Cardiac muscle cell (in vitro differentiated cells and primary cell): ENCODE measurements around the gene FOXC1. TPM values are rescaled to one million over a fixed set of nuclear protein-coding genes. Genes with fewer than 3 reads are reported as not detected.

Source experiments
- DNase-seq, 2 donors: peaks; one replicate each; pipeline versions ENCODE4 v3.0.0 to v3.0.0-alpha.2; 2010 to 2017; ENCODE audit warnings: low read depth in 1 of 2, low spot score in 1 of 2
- H3K27ac ChIP-seq: fragments of 200-600 bp; sonication (generic); 2 replicates; pipeline ENCODE4 v1.5.1; 2016
- H3K27me3 ChIP-seq: fragments of 200-600 bp; sonication (generic); 2 replicates; pipeline ENCODE4 v1.6.0; 2016; ENCODE audit warnings: control low read depth
- H3K36me3 ChIP-seq: fragments of 200-600 bp; sonication (generic); 2 replicates; pipeline ENCODE4 v1.5.1; 2016; ENCODE audit warnings: control low read depth
- H3K4me1 ChIP-seq: fragments of 200-600 bp; sonication (generic); 2 replicates; pipeline ENCODE4 v1.8.1; 2017; ENCODE audit warnings: low read depth, mild to moderate bottlenecking, mixed run types
- H3K4me3 ChIP-seq: fragments of 200-600 bp; sonication (generic); 2 replicates; pipeline ENCODE4 v1.5.1; 2016; ENCODE audit warnings: mild to moderate bottlenecking
- H3K9me3 ChIP-seq: fragments of 200-600 bp; sonication (generic); 2 replicates; pipeline ENCODE4 v1.5.1; 2017; ENCODE audit warnings: low read depth, mild to moderate bottlenecking, control low read depth
- polyA plus RNA-seq: library from polyadenylated mRNA; unstranded; fragments of >200 nt; fragmentation: Nextera tagmentation; extraction: Ambion mirVana; gene quantifications from 2 replicates; pipeline ENCODE4 v1.2.1, GENCODE V29; 2016
- total RNA-seq: library from RNA; depleted of rRNA; stranded (reverse); fragments of >200 nt; gene quantifications from 2 replicates; pipeline ENCODE4 v1.2.3, GENCODE V29; 2016
- TF ChIP-seq, protein P1 (sequence below): IDR thresholded peaks from 2 replicates; pipeline ENCODE4 v1.5.1; 2012; ENCODE audit warnings: low read depth, mild to moderate bottlenecking, low read length

Gene FOXC1
- total and polyA plus RNA-seq, 2 experiments from 2014 or later, result 2.5 to 3.4 TPM

DNA sequence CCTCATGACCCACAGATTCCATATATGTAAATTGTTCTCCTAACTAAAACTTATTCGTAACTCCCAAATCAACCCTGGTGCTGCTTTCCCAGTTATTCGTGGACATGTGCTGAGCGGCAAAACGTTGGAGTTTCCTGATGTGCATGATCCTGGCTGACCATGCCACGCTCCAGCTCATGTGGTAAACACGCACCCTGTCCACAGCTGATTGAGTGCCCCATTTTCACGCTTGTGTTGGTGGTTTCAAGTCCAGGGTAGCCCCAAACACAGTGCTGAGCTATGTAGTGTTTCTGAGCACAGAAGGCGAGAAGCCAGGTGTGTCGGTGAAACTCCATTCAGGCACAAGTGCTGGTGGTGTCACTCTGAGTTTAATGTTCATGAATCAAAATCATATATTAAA lies 19.1 kb upstream of the FOXC1 start:
- Histone ChIP-seq H3K27me3 (peaks cover 13% of the 10 kb centered on the region), H3K36me3 (no peaks in the 10 kb centered on the region), H3K4me1 (no peaks in the 10 kb centered on the region), H3K4me3 (no peak overlapping the region), H3K27ac (no peak overlapping the region), H3K9me3 (no peaks in the 10 kb centered on the region)
- no peak for DNase-seq
- TF ChIP-seq, protein P1, sequence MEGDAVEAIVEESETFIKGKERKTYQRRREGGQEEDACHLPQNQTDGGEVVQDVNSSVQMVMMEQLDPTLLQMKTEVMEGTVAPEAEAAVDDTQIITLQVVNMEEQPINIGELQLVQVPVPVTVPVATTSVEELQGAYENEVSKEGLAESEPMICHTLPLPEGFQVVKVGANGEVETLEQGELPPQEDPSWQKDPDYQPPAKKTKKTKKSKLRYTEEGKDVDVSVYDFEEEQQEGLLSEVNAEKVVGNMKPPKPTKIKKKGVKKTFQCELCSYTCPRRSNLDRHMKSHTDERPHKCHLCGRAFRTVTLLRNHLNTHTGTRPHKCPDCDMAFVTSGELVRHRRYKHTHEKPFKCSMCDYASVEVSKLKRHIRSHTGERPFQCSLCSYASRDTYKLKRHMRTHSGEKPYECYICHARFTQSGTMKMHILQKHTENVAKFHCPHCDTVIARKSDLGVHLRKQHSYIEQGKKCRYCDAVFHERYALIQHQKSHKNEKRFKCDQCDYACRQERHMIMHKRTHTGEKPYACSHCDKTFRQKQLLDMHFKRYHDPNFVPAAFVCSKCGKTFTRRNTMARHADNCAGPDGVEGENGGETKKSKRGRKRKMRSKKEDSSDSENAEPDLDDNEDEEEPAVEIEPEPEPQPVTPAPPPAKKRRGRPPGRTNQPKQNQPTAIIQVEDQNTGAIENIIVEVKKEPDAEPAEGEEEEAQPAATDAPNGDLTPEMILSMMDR, result no peak

DNA sequence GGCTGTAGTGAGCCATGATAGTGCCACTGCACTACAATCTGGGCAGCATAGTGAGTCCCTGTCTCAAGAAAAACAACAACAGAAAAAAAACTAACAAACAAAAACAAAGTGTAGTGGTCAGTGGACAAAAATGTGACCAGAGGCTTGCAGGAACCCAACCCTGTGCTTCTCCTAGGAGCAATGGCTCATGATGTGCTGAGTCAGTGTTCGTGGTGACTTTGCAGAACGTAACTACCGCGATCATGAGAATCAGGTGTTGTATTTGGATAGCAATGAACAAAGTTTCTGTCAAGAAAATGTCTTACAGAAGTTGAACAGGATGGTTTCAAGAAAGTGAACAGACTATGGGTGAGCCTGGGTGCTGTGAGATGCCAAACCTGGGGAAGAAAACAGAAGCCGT lies 18.5 kb upstream of the FOXC1 start:
- no peaks in the 10 kb centered on the region for H3K36me3 ChIP-seq
- peaks cover 15% of the 10 kb centered on the region for H3K27me3 ChIP-seq
- TF ChIP-seq, protein P1, result no peak

DNA sequence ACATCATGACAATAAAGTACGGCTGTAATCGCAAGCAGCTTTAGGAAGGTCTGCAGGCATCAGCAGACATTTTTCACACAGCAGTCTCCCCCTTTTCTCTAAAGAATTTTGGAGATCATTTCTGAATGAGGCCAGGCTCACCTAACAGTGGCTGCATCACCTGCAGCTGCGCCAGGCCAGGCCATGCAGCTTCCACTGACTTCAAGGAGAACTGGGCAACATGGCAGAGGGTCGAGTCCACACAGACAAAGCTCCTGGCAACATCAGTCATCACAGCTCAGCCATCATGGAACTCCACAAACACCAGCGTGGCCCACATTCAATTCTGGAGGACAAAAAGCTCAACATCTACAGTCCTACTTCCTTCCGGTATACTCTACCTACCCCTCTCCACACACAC lies 17.8 kb upstream of the FOXC1 start:
- DNase-seq, result no peak
- TF ChIP-seq, protein P1, result no peak
- H3K4me3 ChIP-seq, result no peak overlapping the region
- H3K27me3 ChIP-seq, result peaks cover 15% of the 10 kb centered on the region
- H3K4me1 ChIP-seq, result peaks cover 6% of the 10 kb centered on the region
- no peaks in the 10 kb centered on the region for H3K36me3 ChIP-seq
- no peaks in the 10 kb centered on the region for H3K9me3 ChIP-seq
- no peak overlapping the region for H3K27ac ChIP-seq

More for the DNA sequence above, 18.5 kb upstream of the FOXC1 start:
- H3K4me1 ChIP-seq, result no peaks in the 10 kb centered on the region
- DNase-seq, result no peak
- H3K27ac ChIP-seq, result no peak overlapping the region
- no peaks in the 10 kb centered on the region for H3K9me3 ChIP-seq
- no peak overlapping the region for H3K4me3 ChIP-seq

DNA sequence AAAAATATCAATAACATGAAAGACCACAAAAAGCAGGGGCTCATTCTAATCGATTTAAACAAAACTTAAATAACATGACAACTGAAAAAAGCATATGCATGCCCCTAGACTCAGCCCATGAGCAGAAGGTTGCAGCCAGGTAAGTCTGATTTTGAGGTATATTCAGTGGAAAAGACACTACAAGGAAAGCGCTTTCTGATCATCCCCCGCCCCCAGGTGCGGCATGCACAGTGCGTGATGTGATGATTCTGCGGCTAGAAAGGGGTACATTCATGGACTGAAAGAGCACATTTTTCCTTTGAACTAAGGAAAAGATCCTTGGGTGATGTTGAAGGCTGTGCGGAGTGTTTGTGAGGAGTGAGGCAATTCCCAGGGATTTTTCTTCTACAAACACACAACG lies 16.9 kb upstream of the FOXC1 start:
- no peaks in the 10 kb centered on the region for H3K36me3 ChIP-seq
- peaks cover 15% of the 10 kb centered on the region for H3K27me3 ChIP-seq
- H3K9me3 ChIP-seq, result no peaks in the 10 kb centered on the region
- H3K4me3 ChIP-seq, result no peak overlapping the region
- H3K27ac ChIP-seq, result no peak overlapping the region
- no peak for DNase-seq
- peaks cover 13% of the 10 kb centered on the region for H3K4me1 ChIP-seq
- TF ChIP-seq, protein P1, result no peak

DNA sequence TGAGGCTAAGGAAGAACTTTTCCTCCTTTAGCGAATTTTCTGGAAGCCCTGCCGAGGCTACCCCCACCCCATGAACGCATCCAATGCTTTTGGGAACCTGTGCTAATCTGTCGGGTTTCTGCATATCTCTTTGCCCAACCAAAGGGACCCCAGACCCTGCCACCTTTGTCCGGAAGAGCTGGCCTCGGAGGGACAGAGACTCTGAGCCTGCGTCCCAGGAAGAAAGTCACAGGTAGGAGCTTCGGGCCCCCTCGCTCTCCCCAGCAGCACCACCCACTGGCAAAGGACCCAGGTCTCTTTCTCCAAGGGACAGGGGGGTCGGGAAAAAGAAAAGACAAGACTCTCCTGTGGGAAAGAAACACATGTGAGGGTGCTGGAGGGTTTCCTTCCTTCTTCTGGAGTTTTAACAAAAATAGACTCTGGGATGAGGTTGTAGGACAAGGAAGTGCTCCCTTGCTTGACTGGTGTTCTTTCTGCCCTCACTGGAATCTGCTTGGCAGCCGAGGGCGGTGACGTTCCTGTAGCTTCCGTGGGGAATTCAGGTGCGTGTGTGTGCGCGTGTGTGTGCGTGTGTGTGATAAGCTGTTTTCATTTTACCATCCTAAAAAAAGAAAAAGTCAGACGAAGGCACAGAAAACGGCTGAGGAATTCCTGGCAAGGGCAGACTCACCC lies 16.3 kb upstream of the FOXC1 start:
- TF ChIP-seq, protein P1, result no peak
- Histone ChIP-seq H3K4me1 (peaks cover 13% of the 10 kb centered on the region), H3K9me3 (no peaks in the 10 kb centered on the region), H3K27me3 (peaks cover 15% of the 10 kb centered on the region), H3K36me3 (no peaks in the 10 kb centered on the region), H3K27ac (no peak overlapping the region), H3K4me3 (no peak overlapping the region)
- DNase-seq, result no peak
